Stimulated activated CD4-positive, alpha-beta T cell treated with anti-CD3 and anti-CD28 coated beads, Interleukin-4, amount 100 ng/mL, for 1 hour (primary cell): ENCODE results near the gene SSBP3.
"Not testable (repeated sequence)": the region's sequence is repeated elsewhere in the genome, so short reads cannot be mapped to it uniquely, and the experiment has no call there.

ENCODE experiments used
- DNase-seq: peaks from one replicate; pipeline ENCODE4 v3.0.0-alpha.2; 2020

SSBP3 gene

DNA sequence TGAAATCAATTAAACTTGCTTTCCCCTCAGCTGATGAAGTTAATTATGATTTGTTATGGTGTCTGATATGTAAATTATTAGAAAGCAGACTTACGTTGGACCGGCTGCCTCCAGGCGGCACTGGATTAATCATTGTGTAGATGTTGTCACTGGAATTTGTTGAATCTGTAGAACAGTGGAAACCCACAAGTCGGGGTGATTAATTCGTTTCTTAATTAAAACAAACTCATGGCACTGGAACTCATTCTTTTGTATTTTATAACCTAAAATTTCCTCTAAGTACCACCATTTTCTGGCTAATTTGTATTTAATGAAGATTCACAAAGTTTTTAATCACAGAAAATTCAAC, 167.2 kb downstream of the SSBP3 start:
- DNase-seq: no peak

DNA sequence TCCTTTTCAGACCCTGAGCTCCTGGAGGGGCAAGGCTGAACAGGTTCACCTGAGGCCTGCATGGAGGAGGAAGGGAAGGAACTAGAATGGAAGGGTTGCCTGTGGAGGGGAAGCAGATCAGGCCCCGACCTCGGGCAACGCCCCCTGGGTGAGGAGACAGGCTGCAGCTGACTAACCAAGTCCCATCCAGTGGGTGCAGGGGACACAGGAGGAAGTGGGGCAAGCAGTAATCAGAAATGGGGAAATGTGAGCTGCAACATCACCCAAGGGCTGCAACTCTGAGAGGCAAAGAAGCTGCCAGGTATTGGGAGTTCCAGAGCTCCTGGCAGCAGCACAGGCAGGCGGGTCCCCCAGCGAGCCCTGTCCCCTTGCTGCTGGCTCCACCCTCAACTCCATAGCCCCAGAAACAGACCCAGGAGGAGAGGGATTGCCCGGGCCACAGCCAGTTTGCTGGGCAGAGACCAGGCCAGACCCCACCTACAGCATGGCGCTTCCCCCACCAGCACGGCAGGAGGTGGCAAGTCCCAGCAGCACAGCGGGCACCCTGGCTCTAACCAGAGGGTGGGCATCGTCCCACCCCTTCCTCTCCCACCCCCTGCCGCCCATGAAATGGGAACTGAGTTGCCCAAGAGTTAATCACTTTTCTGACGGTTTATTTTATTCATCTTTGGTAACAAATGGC, 167.7 kb downstream of the SSBP3 start:
- DNase-seq: no peak

GRCh38 chr1:54237586-54237985, 168.6 kb downstream of the SSBP3 start:
- DNase-seq: no peak

DNA sequence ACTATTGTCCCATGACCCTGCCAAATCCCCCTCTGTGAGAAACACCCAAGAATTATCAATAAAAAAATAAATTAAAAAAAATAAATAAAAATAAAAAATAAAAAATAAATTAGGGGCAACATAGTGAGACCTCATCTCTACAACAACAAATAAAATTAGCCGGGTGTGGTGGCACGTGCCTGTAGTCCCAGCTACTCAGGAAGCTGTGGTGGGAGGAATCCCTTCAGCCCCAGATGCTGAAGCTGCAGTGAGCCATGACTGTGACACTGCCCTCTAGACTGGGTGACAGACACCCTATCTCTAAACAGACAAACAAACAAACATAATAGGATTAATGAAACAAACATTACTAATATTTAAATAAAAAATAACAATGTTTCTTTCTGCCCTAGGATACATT, 171.9 kb downstream of the SSBP3 start:
- no peak for DNase-seq

GRCh38 chr1:54233196-54233595, 173.0 kb downstream of the SSBP3 start:
- DNase-seq: not testable (repeated sequence)

DNA sequence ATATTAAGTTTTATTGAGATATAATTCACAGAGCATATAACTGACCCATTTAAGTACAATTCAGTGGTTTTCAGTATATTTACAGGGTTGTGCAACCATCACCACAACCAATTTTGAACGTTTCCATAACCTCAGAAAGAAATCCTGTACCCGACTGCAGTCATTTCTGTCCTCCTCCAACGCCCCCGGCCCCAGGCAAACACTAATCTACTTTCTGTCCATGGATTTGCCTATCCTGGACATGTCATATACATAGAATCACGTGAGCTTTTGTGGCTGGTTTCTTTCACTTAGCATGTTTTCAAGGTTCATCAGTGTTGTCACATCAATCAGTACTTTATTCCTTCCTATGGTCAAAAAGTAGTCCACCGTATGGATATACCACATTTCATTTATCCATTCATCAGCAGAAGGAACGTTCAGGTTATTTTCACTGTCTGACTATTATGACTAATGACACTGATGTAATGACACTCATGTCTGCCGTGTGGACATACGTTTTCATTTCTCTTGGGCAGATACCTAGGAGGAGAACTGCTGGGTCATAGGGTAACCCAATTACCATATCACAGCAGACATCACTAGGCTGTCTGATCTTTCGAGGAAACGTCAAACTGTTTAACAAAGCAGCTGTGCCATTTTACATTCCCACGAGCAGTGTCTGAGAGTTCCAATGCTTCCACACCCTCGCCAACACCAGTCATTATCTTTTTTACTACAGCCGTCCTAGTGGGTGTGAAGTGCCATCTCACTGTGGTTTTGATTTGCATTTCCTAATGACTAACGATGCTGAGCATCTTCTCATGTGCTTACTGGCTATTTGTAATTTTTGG, 175.5 kb downstream of the SSBP3 start:
- DNase-seq: no peak

DNA sequence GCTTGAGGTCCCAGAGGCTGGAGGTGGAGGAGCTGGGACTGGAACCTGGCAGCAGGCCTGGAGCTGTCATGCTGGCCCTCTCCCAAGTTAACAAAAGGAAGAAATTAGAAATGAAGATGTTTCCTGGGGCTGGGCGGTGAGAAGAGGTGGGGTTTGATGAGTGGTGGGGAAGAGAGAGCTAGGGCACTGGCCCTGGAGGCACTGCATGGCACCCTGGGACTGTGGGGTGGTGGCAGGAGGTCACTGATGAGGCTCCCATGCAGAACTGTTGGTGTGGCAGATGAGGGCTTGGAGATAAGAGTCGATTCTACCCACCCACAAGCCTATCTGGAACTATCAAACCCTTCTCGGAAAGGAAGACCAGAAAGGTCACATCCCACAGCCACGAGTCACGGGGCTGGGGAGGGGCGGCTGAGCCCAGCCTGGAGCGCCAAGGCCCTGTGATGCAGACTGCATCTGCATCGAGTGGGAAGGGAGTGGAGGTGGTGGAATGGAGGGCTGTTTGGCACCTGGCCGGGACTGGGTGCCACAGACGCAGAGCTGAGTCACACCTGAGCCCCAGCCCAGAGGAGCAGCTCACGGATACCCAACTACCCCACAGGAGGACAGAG, 176.8 kb downstream of the SSBP3 start:
- DNase-seq: peak; percentile 24

GRCh38 chr1:54228638-54229079, 177.5 kb downstream of the SSBP3 start:
- DNase-seq: no peak

DNA sequence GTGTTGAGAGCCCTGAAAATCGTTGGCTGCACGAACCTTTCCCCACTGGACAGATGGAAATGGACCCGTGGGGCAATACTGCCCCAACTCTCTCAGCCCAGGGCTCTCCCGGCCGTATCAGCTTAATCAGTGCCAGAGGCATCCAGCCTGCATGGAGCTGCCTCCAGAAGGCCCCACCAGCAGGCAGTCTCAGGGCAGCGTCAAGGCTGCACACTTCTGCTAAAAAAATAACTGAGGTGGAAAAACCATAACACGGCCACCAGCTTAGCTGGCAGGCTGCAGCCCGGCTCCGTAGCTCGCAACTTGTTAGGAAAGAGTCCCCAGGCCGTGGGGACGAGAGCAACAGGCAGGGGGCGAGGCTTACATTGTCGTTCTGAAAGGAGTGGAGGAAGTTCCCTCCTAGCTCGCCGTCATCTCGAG, 178.3 kb downstream of the SSBP3 start:
- DNase-seq: no peak

DNA sequence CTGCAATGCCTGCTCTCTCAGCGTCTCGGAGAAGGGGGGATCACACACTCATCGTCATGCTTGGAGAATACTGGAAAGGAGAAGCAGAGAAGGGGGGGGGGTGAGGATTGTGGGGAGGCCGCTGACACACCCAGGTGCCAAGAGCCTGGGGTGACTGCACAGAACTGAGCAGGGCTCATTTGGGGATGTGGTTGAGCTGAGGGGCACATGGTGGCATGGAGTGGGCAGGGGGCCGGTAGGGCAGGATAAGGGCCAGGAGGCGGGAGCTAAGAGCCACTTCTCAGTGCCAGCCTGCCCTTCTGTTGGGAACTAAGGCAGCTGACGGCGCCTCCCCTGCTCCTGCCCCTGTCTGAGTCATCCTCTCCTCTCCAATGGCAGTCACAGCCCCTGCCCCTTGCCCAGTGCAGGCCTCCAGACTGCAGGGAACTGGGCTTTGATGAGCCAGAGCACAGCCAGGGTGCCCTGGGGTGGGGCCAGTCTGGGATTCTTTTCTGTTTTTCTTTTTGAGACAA, 179.0 kb downstream of the SSBP3 start:
- no peak for DNase-seq

GRCh38 chr1:54225986-54226559, 180.1 kb downstream of the SSBP3 start:
- DNase-seq: no peak

DNA sequence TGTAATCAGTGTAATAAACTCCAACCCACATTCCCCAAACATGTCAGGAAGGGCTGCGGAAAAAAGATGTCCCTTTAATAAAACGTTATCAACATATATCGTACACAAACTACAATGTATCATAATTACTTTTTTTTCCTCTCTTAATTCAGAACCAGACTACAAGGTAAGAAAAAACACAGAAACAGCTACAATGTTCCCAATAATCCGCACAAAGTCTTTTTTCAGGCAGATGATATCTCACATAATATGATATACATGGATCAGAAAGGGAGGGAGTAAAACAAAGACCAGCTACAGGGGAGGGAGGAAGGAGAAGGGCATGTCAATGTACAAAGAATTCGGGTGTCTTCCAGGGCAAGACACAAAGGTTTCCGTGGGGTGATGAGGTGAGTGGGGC, 180.8 kb downstream of the SSBP3 start:
- DNase-seq: no peak

DNA sequence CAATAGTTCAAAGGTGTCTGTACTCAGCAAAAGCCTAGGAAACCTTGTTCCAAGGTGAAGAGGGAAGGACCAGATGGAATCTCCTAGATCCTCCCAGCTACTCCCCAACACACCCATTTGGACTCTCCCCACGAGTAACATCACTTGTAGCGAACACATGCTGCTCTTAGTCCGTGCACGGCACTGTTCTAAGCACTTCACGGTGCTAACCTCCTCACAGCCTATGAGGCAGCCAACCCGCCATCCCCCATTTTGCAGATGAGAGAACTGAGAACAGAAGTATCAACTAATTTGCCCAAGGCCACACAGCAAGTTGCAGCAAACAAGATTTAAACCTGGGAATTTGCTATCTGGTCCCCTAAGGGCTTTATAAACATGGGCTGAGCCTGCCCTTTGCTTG, 182.0 kb downstream of the SSBP3 start:
- DNase-seq: no peak

DNA sequence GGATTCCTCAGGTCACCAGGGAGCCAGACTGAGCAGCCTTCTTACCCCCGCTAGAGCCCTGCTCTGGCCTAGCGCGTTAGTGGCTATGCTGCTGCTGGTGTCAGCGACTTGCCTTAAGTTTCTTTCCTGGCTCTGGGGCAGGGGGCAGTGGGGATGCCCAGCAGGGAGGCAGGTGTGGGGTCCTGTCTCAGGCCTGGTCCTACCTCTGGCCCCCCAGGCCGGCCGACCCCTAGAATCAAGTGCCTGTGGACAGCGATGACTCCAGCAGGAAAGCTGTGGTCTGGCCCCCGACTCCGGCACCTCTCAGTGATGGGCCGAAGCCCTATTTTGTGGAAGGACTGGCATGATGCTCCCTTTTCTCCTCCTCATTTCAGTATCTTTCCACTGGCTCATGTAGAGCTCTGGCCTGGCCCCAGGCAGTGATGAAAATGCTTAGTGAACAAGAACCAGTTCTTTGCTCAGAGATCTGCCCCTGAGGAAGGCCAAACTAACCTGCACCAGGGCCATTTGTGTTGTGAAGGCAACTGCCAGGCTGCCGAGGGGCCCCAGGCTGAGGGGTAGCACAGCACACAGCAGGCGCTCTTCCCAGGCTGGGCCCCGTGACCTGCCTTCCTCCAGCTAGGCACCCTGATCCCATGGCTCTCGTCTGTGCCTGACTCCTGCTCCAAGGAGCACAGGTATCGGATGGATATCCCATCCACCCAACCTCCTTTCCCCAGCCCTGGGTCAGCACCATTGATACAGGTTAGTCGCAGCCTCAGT, 182.6 kb downstream of the SSBP3 start:
- DNase-seq: no peak

DNA sequence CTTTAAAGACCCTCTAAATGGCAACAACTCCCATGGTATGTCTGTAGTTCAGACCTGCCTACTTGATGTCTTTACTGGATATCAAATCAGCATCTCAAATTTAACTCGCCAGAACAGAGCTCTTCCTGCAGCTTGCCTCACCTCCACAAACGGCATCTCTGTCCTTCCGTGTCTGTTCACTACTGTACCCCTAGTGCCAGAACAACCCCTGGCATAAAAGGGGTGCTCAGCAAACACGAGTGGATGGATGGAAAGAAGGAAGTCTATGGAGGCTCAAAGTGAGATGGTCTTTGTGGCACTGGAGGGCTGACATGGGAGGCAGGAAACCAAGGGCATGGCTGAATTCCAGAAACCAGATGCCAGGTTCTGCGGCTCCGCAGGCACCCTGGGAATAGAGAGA, 183.5 kb downstream of the SSBP3 start:
- DNase-seq: no peak

- DNase-seq: no peak
Measured at GRCh38 chr1:54221867-54222484, 184.2 kb downstream of the SSBP3 start.

GRCh38 chr1:54221113-54221834, 184.9 kb downstream of the SSBP3 start:
- no peak for DNase-seq

GRCh38 chr1:54220004-54220811, 186.0 kb downstream of the SSBP3 start:
- DNase-seq: no peak

- no peak for DNase-seq
Measured at GRCh38 chr1:54219688-54220003, 186.5 kb downstream of the SSBP3 start.

DNA sequence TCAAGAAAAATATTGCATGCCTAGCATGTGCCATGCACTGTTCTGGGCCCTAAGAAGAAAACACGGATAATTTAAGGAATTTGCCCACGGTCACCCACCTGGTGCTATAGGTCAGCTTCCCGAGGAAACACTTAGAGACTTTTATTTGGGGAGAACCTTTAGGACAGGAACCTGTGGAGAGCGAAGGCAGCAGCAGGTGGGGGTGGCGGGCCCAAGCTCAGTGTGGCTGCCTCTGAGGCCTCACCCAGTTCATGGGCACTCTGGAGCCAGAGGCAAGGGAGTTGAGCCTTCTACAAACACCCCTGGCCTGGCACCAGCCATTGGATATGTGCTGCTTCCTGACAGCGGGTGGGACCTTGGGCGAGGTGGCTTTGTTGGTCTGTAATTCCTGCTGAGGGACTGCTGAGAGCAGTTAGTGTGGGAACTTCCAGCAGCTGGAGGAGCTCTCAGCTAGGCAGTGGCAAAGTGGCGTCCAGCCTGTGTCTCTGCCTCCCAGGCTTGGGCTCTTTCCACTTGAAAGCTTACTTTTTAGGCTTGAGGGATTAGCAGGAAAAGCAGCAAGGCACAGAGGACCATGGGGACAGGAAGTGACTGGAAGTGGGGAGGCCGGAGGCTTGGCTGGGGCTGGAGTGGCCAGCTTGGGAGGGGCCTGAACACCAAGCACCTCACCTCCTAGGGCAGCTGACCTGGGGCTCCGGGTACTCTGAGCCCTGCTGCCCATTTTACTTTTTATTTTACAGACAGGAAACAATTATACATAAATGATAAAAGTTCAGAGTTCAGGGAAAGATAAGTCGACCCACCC, 187.1 kb downstream of the SSBP3 start:
- no peak for DNase-seq
